ENCODE results near the gene PCNX2.
"Not testable (repeated sequence)": the region's sequence is repeated elsewhere in the genome, so short reads cannot be mapped to it uniquely, and the experiment has no call there.

The PCNX2 gene

DNA sequence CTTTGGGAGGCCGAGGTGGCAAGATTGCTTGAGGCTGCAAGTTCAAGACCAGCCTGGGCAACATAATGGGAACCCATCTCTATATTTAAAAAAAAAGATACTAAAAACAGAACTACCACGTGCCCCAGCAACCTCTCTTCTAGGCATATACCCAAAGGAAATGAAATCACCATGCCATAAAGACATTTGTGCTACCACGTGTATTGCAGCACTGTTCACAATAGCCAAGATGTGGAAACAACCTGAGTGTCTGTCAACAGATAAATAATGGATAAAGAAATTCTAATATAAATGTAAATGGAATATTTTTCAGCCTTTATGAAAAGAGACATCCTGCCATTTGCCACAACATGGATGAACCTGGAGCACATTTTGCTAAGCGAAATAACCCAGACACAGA is 128.6 kb downstream of the PCNX2 start:
- DNase-seq (ENCODE audit: low read depth, low spot score): no peak

- DNase-seq (ENCODE audit: low read depth, low spot score): no peak
These were observed 131.8 kb downstream of the PCNX2 start for GRCh38 chr1:233163696-233164095.

DNA sequence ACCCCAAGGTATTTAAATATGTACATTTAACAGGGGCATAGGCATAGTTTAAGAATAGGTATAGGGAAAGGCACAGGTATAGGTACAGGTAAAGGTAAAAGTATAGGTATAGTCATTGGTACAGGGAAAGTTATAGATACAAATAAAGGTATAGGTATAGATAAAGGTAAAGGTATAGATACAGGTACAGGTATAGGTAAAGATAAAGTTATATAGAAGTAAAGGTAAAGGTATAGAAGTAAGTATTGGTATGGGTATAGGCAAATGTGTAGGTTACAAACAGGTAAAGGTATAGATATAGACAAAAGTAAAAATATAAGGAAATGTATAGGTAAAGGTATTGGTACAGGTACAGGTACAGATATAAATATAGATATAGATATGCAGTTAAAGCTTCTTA is 137.2 kb downstream of the PCNX2 start:
- no peak for DNase-seq (ENCODE audit: low read depth, low spot score)

GRCh38 chr1:233157245-233157644 is 138.3 kb downstream of the PCNX2 start:
- DNase-seq (ENCODE audit: low read depth, low spot score): no peak

GRCh38 chr1:233151861-233152260 is 143.7 kb downstream of the PCNX2 start:
- DNase-seq (ENCODE audit: low read depth, low spot score): no peak

DNA sequence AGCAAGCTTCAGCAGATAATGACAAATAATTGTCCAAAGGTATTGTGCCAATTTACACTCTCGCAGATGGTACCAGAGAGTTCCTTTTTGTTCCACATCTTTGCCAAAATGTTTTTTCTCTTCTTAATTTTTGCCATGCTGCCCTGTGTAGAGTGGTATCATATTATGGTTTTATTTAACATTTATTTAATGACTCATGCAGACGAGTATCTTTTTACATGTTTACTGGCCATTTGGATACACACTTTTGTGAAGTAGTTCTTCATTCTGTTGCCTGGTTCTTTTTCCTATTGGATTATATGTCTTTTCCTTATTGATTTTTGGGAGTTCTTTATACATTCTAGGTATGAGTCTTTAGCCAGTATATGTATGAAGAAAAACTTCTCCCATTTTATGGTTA is 151.1 kb downstream of the PCNX2 start:
- no peak for DNase-seq (ENCODE audit: low read depth, low spot score)

DNA sequence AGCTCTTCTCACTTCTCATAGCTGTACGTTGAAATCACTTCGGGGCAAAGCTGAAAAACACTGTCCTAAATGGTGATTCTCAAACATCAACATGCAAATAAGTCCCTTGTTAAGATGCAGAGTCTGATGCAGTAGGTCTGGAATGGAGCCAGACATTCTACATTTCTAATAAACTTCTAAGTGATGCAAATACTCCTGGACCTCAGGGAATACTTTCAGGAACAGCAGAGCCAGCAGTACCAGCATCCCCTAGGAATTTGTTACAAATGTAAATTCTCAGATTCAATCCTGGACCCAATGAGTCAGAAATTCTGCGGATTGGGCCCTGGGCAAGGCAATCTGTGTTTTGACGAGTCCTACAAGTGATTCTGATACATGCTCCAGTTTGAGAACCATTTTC is 152.3 kb downstream of the PCNX2 start:
- no peak for DNase-seq (ENCODE audit: low read depth, low spot score)

DNA sequence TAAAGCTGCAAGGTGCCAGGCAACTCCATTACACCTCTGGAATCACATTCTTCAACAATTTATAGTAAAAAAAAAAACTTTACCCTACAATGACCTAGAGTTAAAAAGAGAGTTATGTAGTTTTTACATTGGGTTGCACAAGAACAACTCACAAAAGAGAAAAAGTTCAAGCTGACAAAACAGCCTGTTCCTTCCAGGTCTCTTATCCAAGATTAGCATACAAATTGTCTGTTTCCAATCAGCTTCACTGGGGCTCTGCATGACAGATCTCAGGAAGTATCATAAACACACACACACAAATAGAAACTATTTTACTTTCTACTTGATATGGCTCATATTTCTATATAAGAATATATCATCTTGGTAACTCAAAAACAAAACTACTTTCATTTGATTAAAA is 154.6 kb downstream of the PCNX2 start:
- no peak for DNase-seq (ENCODE audit: low read depth, low spot score)

DNA sequence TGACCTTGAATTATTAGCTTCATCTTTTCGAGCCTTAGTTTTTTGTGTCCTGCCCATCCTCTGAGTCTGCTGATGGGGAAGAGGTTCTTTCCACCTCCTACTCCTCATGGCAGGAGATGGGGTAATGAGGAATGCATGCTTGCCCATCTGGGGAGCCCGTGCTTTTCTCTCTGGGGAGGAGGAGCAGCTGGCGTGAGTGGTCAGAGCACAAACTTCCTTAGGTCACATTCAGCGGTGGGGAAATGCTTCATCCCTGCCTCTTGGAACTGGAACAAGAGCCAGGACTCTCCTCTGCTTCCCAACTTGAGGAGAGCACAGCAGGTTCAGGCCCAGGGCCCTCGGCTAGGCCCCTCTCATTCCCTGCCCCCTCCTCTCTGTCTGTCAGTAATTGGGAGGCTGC is 155.0 kb downstream of the PCNX2 start:
- no peak for DNase-seq (ENCODE audit: low read depth, low spot score)

DNA sequence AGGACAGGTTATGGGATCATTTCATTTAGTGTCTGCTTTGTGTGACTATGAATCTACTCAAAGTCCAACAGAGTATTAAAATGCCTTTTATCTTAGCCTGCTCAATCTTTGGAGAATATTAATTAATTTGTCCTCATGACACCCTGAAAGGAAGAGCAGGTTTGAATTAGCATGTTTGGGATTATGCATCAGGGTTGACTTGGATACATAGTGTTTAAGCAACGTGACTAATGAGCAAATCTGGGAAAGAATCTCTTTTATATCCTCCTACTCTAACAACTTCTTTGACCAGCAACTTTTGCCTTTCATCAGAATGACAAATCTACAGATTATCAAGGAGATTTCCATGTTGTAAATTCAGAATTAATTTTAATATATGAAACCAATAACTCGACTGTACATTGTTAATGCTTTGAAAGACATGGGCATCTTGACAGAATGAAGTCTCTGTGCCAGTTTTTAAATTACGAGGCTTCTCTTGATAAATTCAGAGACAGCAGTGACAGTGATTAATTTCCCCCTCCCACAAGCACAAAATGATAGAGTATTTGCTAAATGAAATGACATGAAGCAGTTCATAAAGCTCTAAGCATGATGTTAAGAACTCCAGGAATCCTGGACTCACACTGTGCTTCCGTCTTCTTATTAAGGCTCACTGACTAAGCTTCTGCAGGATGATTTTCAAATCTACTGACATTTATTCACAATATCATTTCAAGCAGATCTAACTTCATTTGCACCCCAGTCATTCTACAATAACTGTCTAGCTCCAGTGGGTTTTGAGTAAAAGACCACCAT is 156.5 kb downstream of the PCNX2 start:
- no peak for DNase-seq (ENCODE audit: low read depth, low spot score)

DNA sequence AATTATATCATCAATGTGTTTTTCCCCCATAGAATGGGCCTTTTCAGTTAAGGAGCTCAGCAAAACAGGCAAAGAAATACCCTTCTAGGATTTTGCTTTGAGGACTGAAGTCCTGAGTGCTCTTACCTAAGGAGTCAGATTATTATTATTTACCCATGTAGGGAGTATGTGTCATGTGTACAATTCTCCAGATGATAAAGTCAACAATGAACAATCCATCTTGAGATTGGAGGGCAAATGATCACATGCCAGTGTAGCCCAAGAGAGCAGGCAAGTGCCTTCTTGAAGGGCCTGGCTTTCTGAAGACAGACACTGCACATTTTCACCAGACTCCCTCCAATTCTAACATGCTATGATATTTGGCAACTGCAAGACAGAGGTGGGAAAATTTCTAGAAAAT is 159.7 kb downstream of the PCNX2 start:
- no peak for DNase-seq (ENCODE audit: low read depth, low spot score)

DNA sequence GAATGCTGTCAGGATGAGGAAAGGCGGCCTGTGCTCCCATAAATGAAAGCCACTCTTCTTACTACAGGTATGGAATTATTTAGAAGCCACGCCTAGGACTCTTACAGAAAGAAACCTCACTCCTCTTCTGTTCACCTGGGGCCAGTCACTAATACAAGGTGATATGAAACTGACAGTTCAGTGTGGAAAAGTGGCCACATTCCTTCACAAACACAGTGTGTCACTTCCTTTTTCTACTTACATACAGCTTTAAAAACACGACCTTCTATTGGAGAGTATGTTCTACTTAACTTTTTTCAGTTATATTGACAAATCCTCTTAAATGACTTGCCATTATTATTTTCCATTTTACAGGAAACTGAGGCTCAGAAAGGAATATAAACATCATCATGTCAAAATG is 163.1 kb downstream of the PCNX2 start:
- no peak for DNase-seq (ENCODE audit: low read depth, low spot score)

DNA sequence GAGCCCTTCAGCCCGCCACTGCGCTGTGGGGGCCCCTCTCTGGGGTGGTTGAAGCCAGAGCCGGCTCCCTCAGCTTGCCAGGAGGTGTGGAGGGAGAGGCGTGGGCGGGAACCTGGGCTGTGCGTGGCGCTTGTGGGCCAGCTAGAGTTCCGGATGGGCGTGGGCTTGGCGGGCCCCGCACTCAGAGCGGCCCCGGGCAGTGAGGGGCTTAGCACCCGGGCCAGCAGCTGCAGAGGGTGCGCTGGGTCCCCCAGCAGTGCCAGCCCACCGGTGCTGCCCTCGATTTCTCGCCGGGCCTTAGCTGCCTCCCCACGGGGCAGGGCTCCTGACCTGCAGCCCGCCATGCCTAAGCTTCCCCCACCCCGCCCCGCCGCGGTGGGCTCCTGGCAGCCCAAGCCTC is 166.5 kb downstream of the PCNX2 start:
- DNase-seq (ENCODE audit: low read depth, low spot score): not testable (repeated sequence)

GRCh38 chr1:233127157-233127556 is 168.4 kb downstream of the PCNX2 start:
- DNase-seq (ENCODE audit: low read depth, low spot score): no peak

- DNase-seq (ENCODE audit: low read depth, low spot score): no peak
These were observed 172.7 kb downstream of the PCNX2 start for GRCh38 chr1:233122779-233123178.

DNA sequence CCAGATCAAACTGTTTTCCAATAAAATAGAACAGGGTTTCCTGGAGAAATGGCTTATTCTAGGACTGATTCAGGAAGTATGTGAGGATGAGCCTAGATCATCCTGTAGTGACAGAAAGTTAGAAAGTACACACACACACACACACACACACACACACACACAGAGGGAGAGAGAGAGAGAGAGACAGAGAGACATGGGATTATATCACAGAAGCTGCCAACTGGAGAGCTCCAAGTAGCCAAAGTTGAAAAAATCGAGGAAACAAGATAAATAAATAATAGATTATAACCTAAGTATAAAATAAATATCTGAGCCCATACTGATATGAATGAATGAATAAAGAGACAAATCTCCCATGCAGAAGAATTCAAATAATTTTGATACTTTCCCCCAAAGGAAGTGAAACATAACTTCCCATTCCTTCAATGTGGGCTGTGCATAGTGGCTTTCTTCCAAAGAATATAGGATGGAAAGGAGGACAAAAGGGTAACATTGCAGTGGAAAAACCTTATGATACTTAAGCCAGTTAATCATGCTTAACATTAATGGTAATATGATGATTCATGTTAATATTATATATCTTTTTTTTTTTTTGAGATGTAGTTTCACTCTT is 173.5 kb downstream of the PCNX2 start:
- DNase-seq (ENCODE audit: low read depth, low spot score): no peak

- DNase-seq (ENCODE audit: low read depth, low spot score): no peak
These were observed 180.7 kb downstream of the PCNX2 start for GRCh38 chr1:233114860-233115259.

- no peak for DNase-seq (ENCODE audit: low read depth, low spot score)
These were observed 181.4 kb downstream of the PCNX2 start for GRCh38 chr1:233114159-233114558.

- no peak for DNase-seq (ENCODE audit: low read depth, low spot score)
These were observed 182.3 kb downstream of the PCNX2 start for GRCh38 chr1:233113009-233113879.

DNA sequence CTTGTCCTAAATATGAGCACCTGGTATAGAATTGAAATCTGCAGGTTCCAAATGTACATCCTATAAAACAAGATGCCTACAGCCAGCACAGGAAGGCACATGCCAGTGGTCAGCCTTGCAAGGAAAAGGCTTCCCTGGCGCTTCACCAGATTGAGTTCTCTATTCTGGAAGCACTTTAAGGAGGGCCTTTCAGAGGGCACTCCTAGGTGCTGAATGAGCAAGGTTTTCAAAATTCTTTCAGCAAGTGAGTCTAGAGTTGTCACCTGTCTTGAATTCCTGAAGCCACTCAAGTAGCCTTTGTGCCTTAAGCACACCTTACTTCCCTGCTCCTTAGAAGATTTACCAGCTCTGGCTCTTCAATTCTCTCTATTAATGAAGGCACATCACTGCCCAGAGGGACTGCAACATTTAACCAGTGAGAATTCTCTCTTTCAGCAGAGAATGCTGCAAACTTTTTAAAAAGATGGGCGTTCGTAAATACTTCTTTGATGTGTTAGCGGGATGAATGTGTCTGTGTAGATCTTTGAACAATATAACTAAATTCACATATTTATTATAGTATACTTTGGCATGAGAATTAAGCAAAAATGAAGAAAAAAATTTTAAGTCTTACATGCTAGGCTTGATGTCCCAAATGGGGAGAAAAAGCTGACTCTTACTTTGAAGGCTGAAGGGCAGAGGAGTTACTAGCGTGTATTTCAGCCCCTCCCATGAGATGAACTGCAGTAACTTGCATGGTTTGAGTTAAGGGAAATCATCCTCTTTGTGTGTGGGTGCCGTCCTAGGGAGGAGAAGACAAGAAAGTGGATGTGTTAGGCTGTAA is 183.1 kb downstream of the PCNX2 start:
- no peak for DNase-seq (ENCODE audit: low read depth, low spot score)

- no peak for DNase-seq (ENCODE audit: low read depth, low spot score)
These were observed 183.8 kb downstream of the PCNX2 start for GRCh38 chr1:233111731-233112130.

- DNase-seq (ENCODE audit: low read depth, low spot score): no peak
These were observed 186.4 kb downstream of the PCNX2 start for GRCh38 chr1:233109096-233109495.

All from activated naive CD8-positive, alpha-beta T cell treated with anti-CD3 and anti-CD28 coated beads, Interleukin-2, amount 50 U/mL, for 16 hours (primary cell).